NCI-H526 (cell line): ENCODE data around the gene SPDYE8.
"Not testable (repeated sequence)": the region's sequence is repeated elsewhere in the genome, so short reads cannot be mapped to it uniquely, and the experiment has no call there.

Source experiments
- DNase-seq, 2 experiments: peaks; one replicate each; lab custom pipeline; 2025; lab: John Stamatoyannopoulos, UW

SPDYE8 gene, protein sequence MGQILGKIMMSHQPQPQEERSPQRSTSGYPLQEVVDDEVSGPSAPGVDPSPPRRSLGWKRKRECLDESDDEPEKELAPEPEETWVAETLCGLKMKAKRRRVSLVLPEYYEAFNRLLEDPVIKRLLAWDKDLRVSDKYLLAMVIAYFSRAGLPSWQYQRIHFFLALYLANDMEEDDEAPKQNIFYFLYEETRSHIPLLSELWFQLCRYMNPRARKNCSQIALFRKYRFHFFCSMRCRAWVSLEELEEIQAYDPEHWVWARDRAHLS

DNA sequence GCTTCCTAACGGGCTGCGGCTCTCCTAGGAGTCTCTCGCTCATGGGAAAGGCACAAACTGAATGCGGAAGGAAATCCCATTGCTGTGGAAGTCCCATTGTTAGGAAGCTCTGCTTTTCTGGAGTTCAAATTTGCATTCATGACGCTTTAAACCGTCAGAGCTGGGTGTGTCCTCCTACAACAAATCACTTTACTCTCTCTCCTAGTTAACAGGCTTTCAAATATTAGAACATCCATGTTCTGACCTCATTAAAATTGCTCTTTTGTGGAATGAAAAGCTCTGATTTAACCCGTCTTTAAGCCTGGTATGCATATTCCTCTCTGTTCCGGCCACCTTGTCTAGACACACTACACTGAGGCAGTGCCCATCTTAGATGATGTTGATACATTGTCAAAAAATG lies at the start of gene SPDYE8:
SPDYE8 (minus strand) TSS at position 101 of the 400 bp plus-strand sequence. CDS start 1,800 bp downstream, outside the sequence.
- not testable (repeated sequence) for DNase-seq

DNA sequence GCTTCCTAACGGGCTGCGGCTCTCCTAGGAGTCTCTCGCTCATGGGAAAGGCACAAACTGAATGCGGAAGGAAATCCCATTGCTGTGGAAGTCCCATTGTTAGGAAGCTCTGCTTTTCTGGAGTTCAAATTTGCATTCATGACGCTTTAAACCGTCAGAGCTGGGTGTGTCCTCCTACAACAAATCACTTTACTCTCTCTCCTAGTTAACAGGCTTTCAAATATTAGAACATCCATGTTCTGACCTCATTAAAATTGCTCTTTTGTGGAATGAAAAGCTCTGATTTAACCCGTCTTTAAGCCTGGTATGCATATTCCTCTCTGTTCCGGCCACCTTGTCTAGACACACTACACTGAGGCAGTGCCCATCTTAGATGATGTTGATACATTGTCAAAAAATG lies 28.2 kb upstream of the SPDYE8 start, which contains the start of gene SPDYE11:
SPDYE11 (minus strand) TSS at position 101 of the 400 bp plus-strand sequence. CDS start 1,800 bp downstream, outside the sequence.
- DNase-seq, result not testable (repeated sequence)

DNA sequence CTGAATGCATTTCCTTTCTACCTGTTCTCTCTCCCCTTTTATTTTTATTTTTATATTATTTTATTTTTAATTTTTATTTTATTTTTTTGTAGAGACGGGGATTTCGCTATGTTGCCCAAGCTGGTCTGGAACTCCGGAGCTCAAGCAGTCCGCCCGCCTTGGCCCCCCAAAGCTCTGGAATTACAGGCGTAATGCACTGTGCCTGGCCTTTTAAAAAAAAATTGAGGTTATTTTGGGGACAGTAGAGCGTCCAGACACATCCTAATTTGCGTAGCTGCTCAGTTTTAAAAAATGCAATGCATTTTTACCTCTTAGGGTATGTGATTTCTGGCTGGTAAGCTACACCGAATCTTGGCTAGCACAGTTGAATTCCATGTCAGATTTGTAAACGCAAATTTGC lies 23.1 kb downstream of the SPDYE8 start:
- DNase-seq, result not testable (repeated sequence)

DNA sequence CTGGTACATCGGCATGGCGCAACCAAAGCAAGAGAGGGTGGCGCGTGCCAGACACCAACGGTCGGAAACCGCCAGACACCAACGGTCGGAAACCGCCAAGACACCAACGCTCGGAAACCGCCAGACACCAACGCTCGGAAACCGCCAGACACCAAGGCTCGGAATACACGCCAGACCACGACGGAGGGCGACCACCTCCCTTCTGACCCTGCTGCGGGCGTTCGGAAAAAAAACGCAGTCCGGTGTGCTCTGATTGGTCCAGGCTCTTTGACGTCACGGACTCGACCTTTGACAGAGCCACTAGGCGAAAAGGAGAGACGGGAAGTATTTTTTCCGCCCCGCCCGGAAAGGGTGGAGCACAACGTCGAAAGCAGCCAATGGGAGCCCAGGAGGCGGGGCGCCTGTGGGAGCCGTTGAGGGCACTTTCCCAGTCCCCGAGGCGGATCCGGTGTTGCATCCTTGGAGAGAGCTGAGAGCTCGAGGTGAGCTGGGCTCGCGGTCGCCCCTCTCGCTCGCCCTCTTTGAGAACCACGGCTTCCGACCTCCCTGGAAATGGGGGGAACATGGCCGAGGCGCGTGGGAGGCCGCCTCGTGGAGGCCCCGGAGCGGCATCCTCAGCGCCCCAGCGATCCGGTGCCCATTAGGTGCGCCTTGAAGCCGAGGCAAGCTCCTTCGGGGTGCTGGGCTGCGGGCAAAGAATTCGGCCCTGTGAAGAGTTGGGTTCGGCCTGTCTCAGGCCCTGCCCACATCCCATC lies 23.7 kb downstream of the SPDYE8 start:
- not testable (repeated sequence) for DNase-seq

DNA sequence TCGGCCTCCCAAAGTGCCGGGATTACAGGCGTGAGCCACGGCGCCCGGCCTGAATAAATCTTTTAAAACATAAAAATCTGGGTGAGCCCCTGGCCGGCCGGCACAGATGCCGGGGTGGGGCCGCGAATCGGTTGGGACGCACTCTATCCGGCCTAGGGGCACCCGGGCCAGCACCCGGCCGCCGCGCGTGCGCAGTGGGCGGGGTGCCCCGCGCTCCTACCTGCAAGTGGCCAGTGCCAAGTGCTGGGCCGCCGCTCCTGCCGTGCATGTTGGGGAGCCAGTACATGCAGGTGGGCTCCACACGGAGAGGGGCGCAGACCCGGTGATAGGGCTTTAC lies 24.2 kb downstream of the SPDYE8 start:
- not testable (repeated sequence) for DNase-seq

DNA sequence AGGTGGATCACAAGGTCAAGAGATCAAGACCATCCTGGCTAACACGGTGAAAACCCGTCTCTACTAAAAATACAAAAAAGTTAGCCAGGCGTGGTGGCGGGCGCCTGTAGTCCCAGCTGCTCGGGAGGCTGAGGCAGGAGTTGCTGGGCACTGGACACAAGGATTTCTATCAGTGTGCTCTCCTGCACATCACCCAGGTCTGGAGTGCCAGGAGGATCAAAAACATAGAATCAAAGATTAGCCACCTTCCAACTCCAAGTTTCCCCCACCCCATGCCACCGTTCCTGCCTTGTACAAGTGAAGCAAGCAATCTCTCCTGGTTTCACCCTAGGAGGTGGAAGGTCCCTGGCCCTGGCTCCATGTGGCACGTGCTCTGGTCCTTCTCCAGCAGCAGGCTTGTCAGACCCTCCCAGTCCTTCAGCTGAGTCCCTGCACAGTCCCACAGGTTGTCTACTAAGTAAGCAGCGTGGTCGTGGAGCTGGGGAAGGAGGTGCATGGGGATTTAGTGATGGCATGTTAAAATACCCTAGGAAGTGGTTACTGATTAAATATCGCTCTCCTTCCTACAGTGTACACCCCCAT lies 31.6 kb downstream of the SPDYE8 start:
- DNase-seq, result not testable (repeated sequence)

DNA sequence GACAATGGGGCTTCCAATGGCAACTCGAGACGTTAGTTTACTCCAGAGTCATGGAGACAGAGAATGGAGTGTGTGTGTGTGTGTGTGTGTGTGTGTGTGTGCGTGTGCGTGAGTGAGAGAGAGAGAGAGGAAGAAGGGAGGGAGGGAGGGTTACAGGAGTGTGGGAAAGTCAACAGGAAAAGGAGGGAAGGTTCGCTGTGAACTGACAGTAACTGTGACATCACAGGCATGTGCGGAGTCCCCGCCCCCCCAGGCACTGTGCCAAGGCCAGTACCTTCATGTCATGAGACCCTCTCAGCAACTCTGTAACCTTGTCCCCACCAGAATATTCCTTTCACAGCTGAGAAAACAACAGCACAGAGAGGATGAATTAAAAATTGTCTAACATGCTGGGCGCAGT lies 32.1 kb downstream of the SPDYE8 start:
- not testable (repeated sequence) for DNase-seq

DNA sequence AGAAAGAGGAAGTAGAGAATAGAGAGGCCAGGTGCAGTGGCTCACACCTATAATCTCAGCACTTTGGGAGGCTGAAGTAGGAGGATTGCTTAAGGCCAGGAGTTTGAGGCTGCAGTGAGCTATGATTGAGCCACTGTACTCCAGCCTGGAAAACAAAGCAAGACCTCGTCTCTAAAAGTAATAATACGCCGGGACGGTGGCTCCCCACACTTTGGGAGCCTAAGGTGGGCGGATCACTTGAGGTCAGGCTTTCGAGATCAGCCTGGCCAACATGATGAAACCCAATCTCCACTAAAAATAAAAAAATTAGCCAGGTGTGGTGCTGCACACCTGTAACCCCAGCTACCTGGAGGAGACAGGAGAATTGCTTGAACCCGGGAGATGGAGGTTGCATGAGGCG lies 34.1 kb downstream of the SPDYE8 start:
- not testable (repeated sequence) for DNase-seq

DNA sequence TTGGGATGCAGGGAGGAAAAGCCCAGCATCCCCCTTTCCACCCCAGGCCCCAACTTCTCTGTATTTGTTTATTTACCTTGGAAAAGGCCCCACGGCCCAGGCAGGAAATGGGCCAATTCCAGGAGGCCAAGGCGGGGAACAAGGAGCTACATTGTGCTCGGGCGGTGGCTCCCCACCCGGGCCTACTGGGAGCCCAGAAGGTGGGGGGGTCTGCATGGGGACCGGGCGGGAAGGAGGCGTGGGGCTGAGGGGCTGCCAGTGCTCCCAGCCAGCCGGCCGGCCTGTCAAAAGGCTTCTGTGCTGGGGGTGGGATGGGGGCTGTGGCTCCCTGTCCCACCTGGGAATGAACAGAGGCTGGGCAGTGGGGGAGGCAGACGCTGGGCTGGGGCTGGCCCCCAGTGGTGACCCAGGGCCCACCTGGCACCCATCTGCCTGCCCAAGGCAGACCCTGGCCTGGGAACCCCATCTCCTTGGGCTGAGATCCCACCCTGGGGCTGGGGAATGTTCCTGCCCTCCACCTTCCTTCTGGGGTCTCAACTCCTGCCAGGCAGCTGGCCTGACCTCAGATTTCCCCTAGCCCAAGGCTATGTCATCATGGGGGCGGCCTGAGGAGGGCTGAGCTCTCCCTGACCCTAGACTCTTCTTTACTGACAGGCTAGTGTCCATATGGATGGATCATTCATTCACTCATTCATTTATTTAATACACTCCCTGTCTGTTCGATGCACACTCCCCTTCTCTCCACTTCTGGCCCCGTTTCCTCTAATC lies 39.2 kb downstream of the SPDYE8 start:
- not testable (repeated sequence) for DNase-seq

DNA sequence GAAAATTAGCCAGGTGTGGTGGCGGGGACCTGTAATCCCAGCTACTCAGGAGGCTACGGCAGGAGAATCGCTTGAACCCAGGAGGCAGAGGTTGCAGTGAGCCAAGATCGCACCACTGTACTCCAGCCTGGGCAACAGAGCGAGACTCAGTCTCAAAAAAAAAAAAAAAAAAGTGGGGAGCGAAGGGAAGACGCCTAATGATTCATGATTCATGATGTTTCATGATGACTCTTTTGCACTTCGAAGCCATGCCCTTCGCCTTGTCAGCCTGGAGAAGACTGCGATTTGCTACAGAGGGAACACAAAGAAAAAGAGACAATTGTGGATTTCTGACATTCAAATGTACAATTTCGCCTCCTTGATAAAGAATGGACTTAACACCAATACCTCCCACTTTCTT lies 47.5 kb downstream of the SPDYE8 start:
- DNase-seq, result not testable (repeated sequence)

DNA sequence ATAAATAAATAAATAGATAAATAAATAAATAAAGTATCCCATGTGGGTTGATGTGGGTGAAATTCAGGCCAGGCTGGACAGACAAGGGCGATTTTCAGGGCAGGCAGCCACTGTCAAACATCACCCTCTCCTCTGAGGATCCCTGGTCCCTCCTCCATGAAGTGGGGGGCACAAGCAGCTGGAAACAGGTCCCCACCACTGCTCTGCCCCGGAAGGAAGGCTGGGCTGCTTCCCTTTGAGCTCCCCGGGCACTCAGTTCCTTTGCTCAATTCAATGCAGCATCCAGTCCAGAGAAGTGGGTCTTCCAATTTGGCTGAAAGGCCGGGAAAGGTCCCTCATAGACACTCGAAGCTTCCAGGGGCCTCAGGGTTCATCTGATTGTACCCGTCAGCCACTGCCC lies 49.2 kb downstream of the SPDYE8 start:
- DNase-seq, result not testable (repeated sequence)

DNA sequence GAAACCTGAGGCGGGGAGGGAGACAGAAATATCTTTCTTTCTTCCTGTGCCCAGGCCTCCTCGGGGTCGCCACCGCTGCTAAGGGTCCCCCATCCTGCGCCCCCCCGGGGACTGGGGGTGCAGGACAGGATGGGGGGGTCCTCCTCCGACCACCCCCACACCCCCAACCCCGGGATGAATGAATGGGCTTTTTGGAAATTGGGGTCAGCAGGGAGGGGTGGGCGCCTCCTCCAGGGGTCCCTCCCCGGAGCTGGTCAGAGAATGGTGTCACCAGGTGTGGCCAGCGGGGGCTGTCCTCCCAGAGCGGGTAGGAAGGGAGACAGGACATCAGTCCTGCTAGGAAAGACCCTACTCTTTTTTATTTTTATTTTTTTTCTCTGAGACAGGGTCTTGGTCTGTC lies 53.1 kb downstream of the SPDYE8 start:
- DNase-seq, result not testable (repeated sequence)

DNA sequence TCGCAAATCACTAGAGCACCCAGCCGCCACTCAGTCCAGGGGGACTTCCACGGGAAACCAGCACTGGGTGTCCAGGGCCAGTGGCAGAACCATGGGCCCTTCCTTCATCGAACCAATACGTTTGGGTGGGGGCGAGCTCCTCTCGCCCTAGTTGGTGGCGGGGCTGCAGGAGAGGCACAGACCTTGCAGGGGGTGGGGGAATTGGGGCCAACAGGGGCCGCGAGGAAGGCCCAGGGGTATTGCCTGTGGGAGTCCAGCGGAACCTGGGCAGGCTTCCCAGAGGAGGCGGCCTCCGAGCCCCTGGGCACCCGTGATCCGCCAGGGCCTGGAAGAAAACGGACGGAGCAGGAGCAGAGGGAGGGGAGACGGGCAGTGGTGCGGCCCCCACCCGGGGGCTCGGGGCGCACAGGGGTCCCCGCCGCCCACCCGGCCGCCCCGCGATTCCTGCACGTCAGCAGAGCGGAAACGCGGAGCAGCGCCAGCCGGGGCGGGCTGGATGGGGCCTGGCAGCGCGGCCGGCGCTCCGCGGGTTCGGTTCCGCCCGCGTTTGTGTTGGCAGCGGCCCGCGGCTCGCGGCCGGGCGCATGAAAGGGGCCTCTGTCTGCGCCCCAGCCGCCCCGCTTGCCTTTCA lies 53.8 kb downstream of the SPDYE8 start:
- not testable (repeated sequence) for DNase-seq

DNA sequence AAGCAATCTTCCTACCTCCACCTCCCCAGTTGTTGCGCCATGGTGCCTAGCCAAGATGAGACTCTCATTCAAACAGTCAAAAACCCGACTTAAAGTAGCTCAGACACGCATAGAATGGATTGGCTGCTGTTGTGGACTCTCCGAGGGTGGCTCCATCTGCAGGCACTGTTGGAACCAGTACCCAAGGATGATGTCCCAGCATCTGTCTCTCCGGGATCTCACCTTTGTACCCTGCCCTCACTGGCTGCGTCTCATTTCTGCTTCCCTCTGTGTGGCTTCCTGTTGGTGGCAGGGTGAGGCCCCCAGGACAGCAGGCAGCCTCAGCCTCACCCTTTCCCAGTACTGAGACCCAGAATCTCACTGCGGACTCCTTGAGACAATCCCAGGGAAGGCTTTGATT lies 54.8 kb downstream of the SPDYE8 start:
- not testable (repeated sequence) for DNase-seq

DNA sequence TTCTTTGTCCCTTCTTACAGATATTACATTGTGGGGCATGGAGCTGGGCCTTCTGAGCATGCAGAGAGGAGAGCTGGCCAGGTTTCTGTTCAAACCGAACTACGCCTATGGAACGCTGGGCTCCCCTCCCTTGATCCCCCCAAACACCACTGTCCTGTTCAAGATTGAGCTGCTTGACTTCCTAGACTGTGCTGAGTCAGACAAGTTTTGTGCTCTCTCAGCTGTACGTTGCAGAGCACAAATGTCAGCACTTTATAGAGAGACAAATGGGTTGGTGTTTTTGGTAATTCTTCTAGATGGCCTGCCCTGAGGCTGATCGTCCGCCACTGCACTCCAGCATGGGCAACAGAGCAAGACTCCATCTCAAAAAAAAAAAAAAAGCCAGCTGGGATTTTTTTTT lies 58.1 kb downstream of the SPDYE8 start:
- not testable (repeated sequence) for DNase-seq
